Muscle of leg (tissue), 11 donors: ENCODE results near the gene BRF1. TPM values are rescaled to one million over a fixed set of nuclear protein-coding genes. Genes with fewer than 3 reads are reported as not detected.

Experiments
- DNase-seq: peaks from one replicate; pipeline ENCODE4 v3.0.0; 2013
- H3K27ac ChIP-seq: one replicate; pipeline ENCODE4 v1.5.1; 2013; ENCODE audit warnings: mild to moderate bottlenecking, low read length, control low read depth
- H3K27me3 ChIP-seq: one replicate; pipeline ENCODE4 v1.6.1; 2013; ENCODE audit warnings: low read length; ENCODE audit not compliant: control insufficient read depth, insufficient read depth
- H3K36me3 ChIP-seq: one replicate; pipeline ENCODE4 v1.6.1; 2013; ENCODE audit warnings: low read length; ENCODE audit not compliant: control insufficient read depth, insufficient read depth
- H3K4me1 ChIP-seq: one replicate; pipeline ENCODE4 v1.6.1; 2013; ENCODE audit warnings: low read length; ENCODE audit not compliant: control insufficient read depth, insufficient read depth
- H3K4me3 ChIP-seq: one replicate; pipeline ENCODE4 v1.5.1; 2013; ENCODE audit warnings: low read length, control low read depth
- H3K9me3 ChIP-seq: replicated peaks from 2 replicates; pipeline ENCODE4 v1.6.1; 2013; ENCODE audit warnings: low read depth, low read length; ENCODE audit not compliant: control insufficient read depth
- WGBS: methylation state at CpG from one replicate; pipeline ENCODE4 v1.1.5; 2013; ENCODE audit warnings: missing lambda C conversion rate; ENCODE audit not compliant: insufficient coverage; 5-methylcytosine and 5-hydroxymethylcytosine counted together
- polyA plus RNA-seq, 8 donors: library from polyadenylated mRNA; unstranded; fragments of 120-200 nt; gene quantifications; one replicate each; pipeline versions ENCODE4 v1.2.1 to v1.2.3, GENCODE V29; 2013; ENCODE audit warnings: inconsistent platforms in 1 of 8, low replicate concordance in 1 of 8; ENCODE audit not compliant: insufficient read length in 8 of 8, insufficient read depth in 1 of 8
- total RNA-seq: library from RNA; stranded (reverse); fragments of 120-200 nt; gene quantifications from one replicate; pipeline ENCODE4 v1.2.4, GENCODE V29; 2013

Gene BRF1
- total and polyA plus RNA-seq, 9 donors: 25.3 to 31.3 (median 28.1) TPM

- no peaks in the 10 kb centered on the region for H3K9me3 ChIP-seq
Observed at GRCh38 chr14:105211086-105211757, 89.6 kb downstream of the BRF1 start.

GRCh38 chr14:105210266-105211025, 90.4 kb downstream of the BRF1 start:
- DNase-seq: no peak
- Histone ChIP-seq H3K27ac (no peak overlapping the region), H3K27me3 (no peaks in the 10 kb centered on the region), H3K4me1 (peaks cover 53% of the 10 kb centered on the region), H3K9me3 (no peaks in the 10 kb centered on the region), H3K36me3 (peaks cover 30% of the 10 kb centered on the region), H3K4me3 (no peak overlapping the region)
- WGBS: 88% methylated on average over 26 of the region's 30 CpGs

More at GRCh38 chr14:105211086-105211757, 89.6 kb downstream of the BRF1 start:
- H3K4me1 ChIP-seq: peaks cover 46% of the 10 kb centered on the region
- no peak for DNase-seq
- H3K4me3 ChIP-seq: no peak overlapping the region
- H3K36me3 ChIP-seq: peaks cover 32% of the 10 kb centered on the region
- no peaks in the 10 kb centered on the region for H3K27me3 ChIP-seq
- 88% methylated on average over 21 of the region's 23 CpGs for WGBS
- H3K27ac ChIP-seq: no peak overlapping the region

GRCh38 chr14:105209646-105210045, 91.2 kb downstream of the BRF1 start:
- Histone ChIP-seq H3K4me1 (peaks cover 56% of the 10 kb centered on the region), H3K9me3 (no peaks in the 10 kb centered on the region), H3K27ac (no peak overlapping the region), H3K4me3 (no peak overlapping the region), H3K27me3 (no peaks in the 10 kb centered on the region), H3K36me3 (peaks cover 30% of the 10 kb centered on the region)
- 89% methylated on average over 16 of the region's 16 CpGs for WGBS
- no peak for DNase-seq

GRCh38 chr14:105209091-105209490, 91.7 kb downstream of the BRF1 start:
- H3K27ac ChIP-seq: no peak overlapping the region
- no peaks in the 10 kb centered on the region for H3K9me3 ChIP-seq
- H3K36me3 ChIP-seq: peaks cover 27% of the 10 kb centered on the region
- no peak for DNase-seq
- H3K4me1 ChIP-seq: peaks cover 56% of the 10 kb centered on the region
- WGBS: 67% methylated on average over 7 of the region's 8 CpGs
- H3K27me3 ChIP-seq: no peaks in the 10 kb centered on the region
- H3K4me3 ChIP-seq: no peak overlapping the region

- Histone ChIP-seq H3K36me3 (peaks cover 27% of the 10 kb centered on the region), H3K9me3 (no peaks in the 10 kb centered on the region), H3K27me3 (no peaks in the 10 kb centered on the region), H3K27ac (no peak overlapping the region), H3K4me3 (no peak overlapping the region), H3K4me1 (peaks cover 52% of the 10 kb centered on the region)
- WGBS: 93% methylated on average over 6 of the region's 12 CpGs
- DNase-seq: no peak
Observed at GRCh38 chr14:105208738-105209075, 92.1 kb downstream of the BRF1 start.

- Histone ChIP-seq H3K4me1 (peaks cover 49% of the 10 kb centered on the region), H3K9me3 (no peaks in the 10 kb centered on the region), H3K27ac (no peak overlapping the region), H3K36me3 (peaks cover 27% of the 10 kb centered on the region), H3K4me3 (no peak overlapping the region), H3K27me3 (no peaks in the 10 kb centered on the region)
- 61% methylated on average over 19 of the region's 25 CpGs for WGBS
- no peak for DNase-seq
Observed at GRCh38 chr14:105207996-105208737, 92.6 kb downstream of the BRF1 start.

- DNase-seq: no peak
- 58% methylated on average over 11 of the region's 13 CpGs for WGBS
Observed at GRCh38 chr14:105207460-105207901, 93.3 kb downstream of the BRF1 start.

GRCh38 chr14:105206873-105207272, 93.9 kb downstream of the BRF1 start:
- Histone ChIP-seq H3K4me1 (peaks cover 48% of the 10 kb centered on the region), H3K9me3 (no peaks in the 10 kb centered on the region), H3K27me3 (peaks cover 9% of the 10 kb centered on the region), H3K4me3 (no peak overlapping the region), H3K36me3 (peaks cover 24% of the 10 kb centered on the region), H3K27ac (no peak overlapping the region)
- DNase-seq: no peak
- WGBS: no CpG with 5 or more reads among the region's 5 CpGs

More at GRCh38 chr14:105207460-105207901, 93.3 kb downstream of the BRF1 start:
- Histone ChIP-seq H3K27me3 (peaks cover 4% of the 10 kb centered on the region), H3K27ac (no peak overlapping the region), H3K36me3 (peaks cover 27% of the 10 kb centered on the region), H3K9me3 (no peaks in the 10 kb centered on the region), H3K4me1 (peaks cover 48% of the 10 kb centered on the region), H3K4me3 (no peak overlapping the region)

- H3K4me1 ChIP-seq: peaks cover 54% of the 10 kb centered on the region
- 53% methylated on average over 10 of the region's 12 CpGs for WGBS
- H3K36me3 ChIP-seq: peaks cover 15% of the 10 kb centered on the region
- H3K9me3 ChIP-seq: no peaks in the 10 kb centered on the region
- peak; percentile 65 for DNase-seq
- no peak overlapping the region for H3K4me3 ChIP-seq
- H3K27me3 ChIP-seq: peaks cover 20% of the 10 kb centered on the region
- no peak overlapping the region for H3K27ac ChIP-seq
Observed at GRCh38 chr14:105205673-105206208, 95.1 kb downstream of the BRF1 start.
